Hepatocyte (in vitro differentiated cells): ENCODE results near the gene ULK2. TPM values are rescaled to one million over a fixed set of nuclear protein-coding genes. Genes with fewer than 3 reads are reported as not detected.

Experiments used
- DNase-seq: peaks from one replicate; pipeline ENCODE4 v3.0.0-alpha.2; 2016; ENCODE audit warnings: low spot score
- H2AFZ ChIP-seq: fragments of 200-600 bp; sonication (generic); 2 replicates; pipeline ENCODE4 v1.6.0; 2016; ENCODE audit warnings: antibody characterized with exemption, mild to moderate bottlenecking
- H3K27ac ChIP-seq: fragments of 200-600 bp; sonication (generic); 2 replicates; pipeline ENCODE4 v1.5.1; 2016; ENCODE audit warnings: mild to moderate bottlenecking
- H3K27me3 ChIP-seq: fragments of 200-600 bp; sonication (generic); 2 replicates; pipeline ENCODE4 v1.6.1; 2016
- H3K36me3 ChIP-seq: fragments of 200-600 bp; sonication (generic); replicated peaks from 2 replicates; pipeline ENCODE4 v1.5.1; 2016; ENCODE audit warnings: low read depth; ENCODE audit not compliant: insufficient read depth
- H3K4me1 ChIP-seq: fragments of 200-600 bp; sonication (generic); 2 replicates; pipeline ENCODE4 v1.5.1; 2016; ENCODE audit warnings: mild to moderate bottlenecking, moderate library complexity; ENCODE audit not compliant: insufficient read depth
- H3K4me2 ChIP-seq: fragments of 200-600 bp; sonication (generic); 2 replicates; pipeline ENCODE4 v1.6.0; 2016
- H3K4me3 ChIP-seq: fragments of 200-600 bp; sonication (generic); 2 replicates; pipeline ENCODE4 v1.5.1; 2016; ENCODE audit warnings: mild to moderate bottlenecking
- H3K79me2 ChIP-seq: fragments of 200-600 bp; sonication (generic); 2 replicates; pipeline ENCODE4 v1.6.0; 2017; ENCODE audit warnings: mild to moderate bottlenecking
- H3K9me2 ChIP-seq: fragments of 200-600 bp; sonication (generic); replicated peaks from 2 replicates; pipeline ENCODE4 v1.6.0; 2017; ENCODE audit warnings: mild to moderate bottlenecking; ENCODE audit not compliant: insufficient read depth
- H3K9me3 ChIP-seq: fragments of 200-600 bp; sonication (generic); 2 replicates; pipeline ENCODE4 v1.5.1; 2016; ENCODE audit warnings: low read depth, mild to moderate bottlenecking
- H4K20me1 ChIP-seq: fragments of 200-600 bp; sonication (generic); 2 replicates; pipeline ENCODE4 v1.6.0; 2016; ENCODE audit warnings: mild to moderate bottlenecking; ENCODE audit not compliant: insufficient read depth, poor library complexity, severe bottlenecking
- EZH2 ChIP-seq: fragments of 200-600 bp; sonication (generic); IDR thresholded peaks from 2 replicates; pipeline ENCODE4 v1.6.1; 2016; ENCODE audit warnings: antibody characterized with exemption, mild to moderate bottlenecking, borderline replicate concordance
- EZH2phosphoT487 ChIP-seq: fragments of 200-600 bp; sonication (generic); IDR thresholded peaks from one replicate; pipeline ENCODE4 v1.6.1; 2018; ENCODE audit warnings: antibody characterized with exemption, mild to moderate bottlenecking, low read depth, moderate library complexity; ENCODE audit not compliant: unreplicated experiment, severe bottlenecking
- WGBS: methylation state at CpG from one replicate; pipeline ENCODE4 v1.1.6; 2016; ENCODE audit warnings: low lambda C conversion rate; ENCODE audit errors: missing lambda C conversion rate; 5-methylcytosine and 5-hydroxymethylcytosine counted together
- polyA plus RNA-seq: library from polyadenylated mRNA; unstranded; fragments of >200 nt; fragmentation: Nextera tagmentation; extraction: Ambion mirVana; gene quantifications from 2 replicates; pipeline ENCODE4 v1.2.1, GENCODE V29; 2016
- total RNA-seq: library from RNA; depleted of rRNA; stranded (reverse); fragments of >200 nt; gene quantifications from 2 replicates; pipeline ENCODE4 v1.2.3, GENCODE V29; 2014
- TF ChIP-seq, protein P1 (sequence below): fragments of 200-600 bp; sonication (generic); IDR thresholded peaks from 2 replicates; pipeline ENCODE4 v1.5.1; 2016; ENCODE audit warnings: antibody characterized with exemption, mild to moderate bottlenecking; ENCODE audit not compliant: poor library complexity

Gene ULK2
- total and polyA plus RNA-seq, 2 experiments from 2014 or later, result 10.6 to 18.0 TPM

DNA sequence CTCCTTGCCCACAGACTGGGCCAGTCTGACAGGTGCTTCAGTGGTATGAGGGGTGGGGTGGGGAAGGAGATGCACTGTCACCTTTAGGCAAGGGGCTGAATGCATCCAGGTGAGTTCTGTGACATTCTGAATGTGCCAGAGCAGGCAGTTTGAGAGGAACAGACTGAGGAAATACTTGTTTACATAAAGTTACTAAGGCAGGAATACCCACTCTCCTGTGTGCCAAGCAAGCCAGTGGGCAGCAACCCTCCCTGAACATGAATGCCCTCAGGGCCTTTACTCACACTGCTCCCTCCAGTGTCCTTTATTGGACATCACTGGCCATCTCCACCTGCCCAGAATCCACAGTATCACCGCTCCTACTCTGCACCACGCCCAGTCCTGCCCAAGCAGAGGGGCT lies 33.1 kb upstream of the ULK2 start:
- 100% methylated on average over 2 of the region's 2 CpGs for WGBS

DNA sequence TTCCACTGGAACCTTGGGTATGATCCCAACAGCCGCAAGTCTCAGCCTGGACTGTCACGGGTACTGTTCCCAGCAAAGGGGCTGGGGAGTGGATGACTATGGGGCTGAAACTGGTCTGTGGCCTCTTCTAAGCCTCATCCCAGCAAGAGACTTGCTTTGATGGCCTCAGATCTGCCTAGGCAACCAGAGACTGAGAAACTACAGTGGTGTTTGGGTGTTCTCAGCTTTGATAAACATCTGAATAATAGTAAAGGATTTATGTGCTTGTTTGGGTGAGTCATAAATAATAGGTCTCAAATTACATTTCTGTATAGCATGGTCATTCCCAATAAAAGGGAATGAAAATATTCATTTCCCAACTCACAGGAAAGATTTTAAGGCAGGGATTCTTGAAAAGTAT lies 30.2 kb upstream of the ULK2 start:
- Histone ChIP-seq H3K27ac (peak overlapping the region; percentile 76), H3K4me1 (peaks cover 9% of the 10 kb centered on the region), H3K9me2 (no peaks in the 10 kb centered on the region), H3K36me3 (no peaks in the 10 kb centered on the region), H2AFZ (no peak overlapping the region), H4K20me1 (no peaks in the 10 kb centered on the region), H3K79me2 (no peaks in the 10 kb centered on the region), H3K4me3 (no peak overlapping the region), H3K9me3 (no peaks in the 10 kb centered on the region), H3K27me3 (no peaks in the 10 kb centered on the region), H3K4me2 (peak overlapping the region; percentile 17)
- WGBS, result 74% methylated on average over 2 of the region's 2 CpGs
- DNase-seq, result peak; percentile 9
- TF ChIP-seq, protein P1, sequence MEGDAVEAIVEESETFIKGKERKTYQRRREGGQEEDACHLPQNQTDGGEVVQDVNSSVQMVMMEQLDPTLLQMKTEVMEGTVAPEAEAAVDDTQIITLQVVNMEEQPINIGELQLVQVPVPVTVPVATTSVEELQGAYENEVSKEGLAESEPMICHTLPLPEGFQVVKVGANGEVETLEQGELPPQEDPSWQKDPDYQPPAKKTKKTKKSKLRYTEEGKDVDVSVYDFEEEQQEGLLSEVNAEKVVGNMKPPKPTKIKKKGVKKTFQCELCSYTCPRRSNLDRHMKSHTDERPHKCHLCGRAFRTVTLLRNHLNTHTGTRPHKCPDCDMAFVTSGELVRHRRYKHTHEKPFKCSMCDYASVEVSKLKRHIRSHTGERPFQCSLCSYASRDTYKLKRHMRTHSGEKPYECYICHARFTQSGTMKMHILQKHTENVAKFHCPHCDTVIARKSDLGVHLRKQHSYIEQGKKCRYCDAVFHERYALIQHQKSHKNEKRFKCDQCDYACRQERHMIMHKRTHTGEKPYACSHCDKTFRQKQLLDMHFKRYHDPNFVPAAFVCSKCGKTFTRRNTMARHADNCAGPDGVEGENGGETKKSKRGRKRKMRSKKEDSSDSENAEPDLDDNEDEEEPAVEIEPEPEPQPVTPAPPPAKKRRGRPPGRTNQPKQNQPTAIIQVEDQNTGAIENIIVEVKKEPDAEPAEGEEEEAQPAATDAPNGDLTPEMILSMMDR, result no peak
- TF ChIP-seq EZH2phosphoT487 (no peak), EZH2 (no peak)

More for the DNA sequence above, 33.1 kb upstream of the ULK2 start:
- Histone ChIP-seq H3K4me1 (peaks cover 9% of the 10 kb centered on the region), H3K79me2 (no peaks in the 10 kb centered on the region), H4K20me1 (no peaks in the 10 kb centered on the region), H3K27me3 (no peaks in the 10 kb centered on the region), H3K4me3 (no peak overlapping the region), H3K27ac (no peak overlapping the region), H3K9me2 (no peaks in the 10 kb centered on the region), H2AFZ (no peak overlapping the region), H3K36me3 (no peaks in the 10 kb centered on the region), H3K9me3 (no peaks in the 10 kb centered on the region), H3K4me2 (no peak overlapping the region)
- TF ChIP-seq EZH2phosphoT487, result no peak
- TF ChIP-seq, protein P1, result no peak
- no peak for TF ChIP-seq EZH2
- no peak for DNase-seq

DNA sequence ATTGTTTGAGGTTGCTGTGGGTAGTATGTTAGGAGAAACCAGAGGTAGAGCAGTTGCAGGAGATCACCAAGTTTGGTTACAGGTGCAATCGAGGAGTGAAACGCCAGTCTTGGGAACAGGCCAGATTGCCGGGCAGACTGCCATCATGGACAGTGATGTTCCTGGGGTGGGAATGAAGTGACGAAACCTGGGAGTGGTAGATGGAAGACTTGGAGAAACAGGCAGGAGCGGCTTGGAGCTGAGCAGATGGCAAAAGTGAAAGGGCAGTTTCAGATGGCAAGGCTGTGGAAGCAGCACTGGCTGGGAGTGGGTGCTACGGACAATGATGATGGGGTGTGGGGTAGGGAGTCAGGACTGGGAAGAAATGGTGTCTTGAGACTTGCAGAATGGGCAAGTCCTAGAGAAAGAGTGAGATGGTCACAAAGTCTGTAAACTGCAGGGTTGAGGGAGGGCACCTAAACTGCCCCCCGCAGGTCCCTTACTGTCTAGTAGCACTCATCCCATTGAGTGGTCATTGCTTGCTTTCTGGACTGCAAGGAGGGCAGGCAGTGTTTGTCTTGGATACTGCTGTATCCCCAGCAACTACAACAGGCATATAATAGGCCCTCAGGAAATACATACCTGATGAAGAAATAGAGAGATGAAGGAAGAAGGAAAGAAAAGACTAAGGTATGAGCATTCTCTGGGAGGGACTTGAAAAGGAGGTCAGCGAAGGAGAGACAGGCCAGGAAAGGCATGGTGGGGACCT lies 29.5 kb upstream of the ULK2 start:
- Histone ChIP-seq H3K4me3 (no peak overlapping the region), H3K27ac (peak overlapping the region; percentile 76), H3K27me3 (no peaks in the 10 kb centered on the region), H3K79me2 (no peaks in the 10 kb centered on the region), H3K9me2 (no peaks in the 10 kb centered on the region), H3K36me3 (no peaks in the 10 kb centered on the region), H3K4me1 (peaks cover 9% of the 10 kb centered on the region), H3K9me3 (no peaks in the 10 kb centered on the region), H4K20me1 (no peaks in the 10 kb centered on the region), H2AFZ (no peak overlapping the region), H3K4me2 (peak overlapping the region; percentile 17)
- WGBS, result 87% methylated on average over 8 of the region's 8 CpGs
- DNase-seq, result no peak
- TF ChIP-seq EZH2 (no peak), EZH2phosphoT487 (no peak)
- TF ChIP-seq, protein P1, result no peak
